Ramos (cell line): ENCODE results near the gene BORCS6.

Source experiments
- in situ Hi-C: fragments of 300-500 bp; cut with MboI; formaldehyde crosslinking; loops from one replicate; pipeline ENCODE4 v1.14.3; 2022; ENCODE audit warnings: low sequenced_read_pairs; ENCODE audit not compliant: unreplicated experiment

Gene BORCS6

GRCh38 chr17:8158267-8159031 is 31.5 kb downstream of the BORCS6 start:
- in situ Hi-C loops: no loop called here

- in situ Hi-C loops: no loop called here
Observed at GRCh38 chr17:8156246-8156992, 33.6 kb downstream of the BORCS6 start.

DNA sequence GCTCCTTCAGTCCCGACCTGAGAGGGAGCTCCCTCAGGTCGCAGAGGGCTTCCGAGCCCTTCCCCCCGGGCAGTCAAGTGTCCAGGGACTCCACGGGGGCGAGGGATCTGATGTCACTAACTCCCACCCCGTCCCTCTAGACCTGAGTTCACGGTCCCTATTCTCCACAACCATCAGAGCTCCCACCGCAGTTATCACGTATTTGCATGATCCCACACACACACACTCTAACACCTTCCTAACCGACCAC is 34.1 kb downstream of the BORCS6 start:
- in situ Hi-C loops: no loop called here

- in situ Hi-C loops: no loop called here
Observed at GRCh38 chr17:8155231-8155995, 34.6 kb downstream of the BORCS6 start.

DNA sequence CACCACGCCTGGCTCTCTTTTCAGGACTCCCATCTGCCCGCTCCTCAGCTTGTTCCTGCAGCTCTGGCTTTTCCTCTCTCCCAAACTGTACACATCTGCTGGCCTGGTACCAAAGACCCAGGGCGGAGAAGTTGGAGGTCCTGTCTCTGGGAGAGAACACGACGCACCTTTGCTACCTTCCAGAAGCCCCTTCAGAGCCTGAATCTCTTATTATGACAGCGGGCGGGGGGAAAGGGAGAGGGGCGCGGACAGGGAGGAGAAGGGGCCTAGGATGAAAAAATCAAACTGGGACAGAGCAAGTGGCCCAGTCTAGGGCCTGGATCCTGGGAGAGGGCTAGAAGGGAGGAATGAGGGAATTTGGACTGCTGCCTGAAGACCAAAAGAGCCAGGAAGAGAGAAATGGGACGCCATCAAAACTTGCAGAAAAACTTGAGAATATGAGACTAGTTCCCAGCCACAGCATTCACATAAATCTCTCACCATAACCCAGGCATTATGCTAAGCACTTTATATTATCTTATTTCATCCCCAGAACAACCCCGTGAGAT is 35.3 kb downstream of the BORCS6 start:
- in situ Hi-C loops: no loop called here

DNA sequence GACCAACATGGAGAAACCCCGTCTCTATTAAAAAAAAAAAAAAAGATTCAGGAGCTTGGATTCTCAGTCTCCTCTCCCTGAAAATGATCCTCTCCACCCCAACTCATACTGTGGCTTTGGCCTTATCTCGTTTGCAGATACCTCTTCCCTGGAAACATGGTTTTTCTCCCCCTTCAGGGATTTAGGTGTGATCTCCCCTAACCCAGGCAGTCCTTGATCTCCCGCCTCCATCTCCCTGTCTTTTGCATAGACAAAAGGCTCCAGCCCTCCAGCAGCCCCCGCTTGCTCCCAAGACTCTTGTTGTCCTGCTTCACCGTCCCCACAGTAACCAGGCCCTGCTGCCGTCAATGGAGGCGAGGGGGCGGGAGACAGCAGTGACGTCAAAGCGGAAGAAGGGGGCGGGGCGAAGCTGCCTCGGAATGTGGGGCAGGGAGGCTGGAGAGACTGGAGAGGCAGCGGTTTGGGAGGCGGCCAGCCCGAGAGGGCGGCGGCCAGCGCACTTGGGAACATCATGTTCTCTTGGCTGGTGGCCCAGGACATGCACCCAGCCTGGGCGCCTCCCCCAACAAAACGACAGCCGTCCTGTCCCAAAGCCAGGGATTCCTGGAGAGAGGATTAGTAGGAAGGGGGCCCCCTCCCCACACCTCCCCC is 35.9 kb downstream of the BORCS6 start:
- in situ Hi-C loops: no loop called here

- in situ Hi-C loops: no loop called here
Observed at GRCh38 chr17:8153525-8153956, 36.4 kb downstream of the BORCS6 start.

DNA sequence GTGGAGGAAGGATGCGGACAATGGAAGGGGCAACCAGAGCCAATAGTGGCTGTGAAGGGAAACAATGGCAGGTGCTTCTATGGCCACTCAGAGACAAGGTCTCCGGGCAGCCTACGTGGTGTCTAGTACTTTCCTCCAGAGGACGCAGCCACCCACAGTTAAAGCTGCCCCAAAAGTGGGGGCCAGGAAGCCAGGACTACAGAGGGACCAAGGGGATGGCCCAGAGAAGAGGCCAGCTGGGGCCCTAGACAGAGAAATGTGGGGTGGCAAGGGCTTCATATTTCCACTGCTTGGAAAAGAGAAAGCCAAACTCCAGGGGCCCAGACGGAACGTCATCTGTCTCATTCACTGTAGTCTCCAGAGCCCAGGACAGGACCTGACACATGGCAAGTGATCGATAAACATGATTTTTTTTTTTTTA is 36.9 kb downstream of the BORCS6 start:
- in situ Hi-C loops: no loop called here

DNA sequence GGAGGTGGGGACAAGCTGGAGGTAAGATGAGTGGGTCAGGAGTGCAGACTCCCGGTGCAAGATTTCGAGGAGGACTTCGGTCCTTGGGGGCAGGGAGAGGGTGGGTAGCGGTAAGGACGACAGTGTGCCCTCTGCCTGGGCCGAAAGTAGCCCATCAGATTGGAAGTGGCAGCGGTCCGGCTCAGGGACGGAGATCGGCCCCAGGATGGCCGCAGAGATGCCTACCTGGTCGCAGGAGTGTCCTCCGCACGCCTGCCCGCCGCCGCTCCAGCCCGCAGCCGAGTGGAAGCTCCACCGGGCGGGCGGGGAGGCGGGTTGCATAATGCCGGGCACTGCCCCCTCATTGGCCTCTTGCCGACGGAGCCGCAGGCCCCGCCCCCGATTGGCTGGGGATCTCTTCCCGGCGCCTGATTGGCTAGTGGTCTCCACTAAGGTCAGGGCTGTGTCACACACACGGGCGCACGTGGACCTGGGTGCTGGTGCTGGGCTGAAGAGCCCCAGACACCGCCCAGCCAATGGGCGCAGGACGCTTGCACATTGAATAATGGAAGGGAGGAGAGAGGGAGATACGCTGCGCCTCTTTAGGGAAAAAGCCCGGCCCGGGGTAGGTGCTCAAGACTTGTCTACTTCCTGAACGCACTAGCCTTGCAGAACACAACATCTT is 37.7 kb downstream of the BORCS6 start, which contains the start of gene PER1:
TSS of gene PER1 (minus strand) at position 293 of the 664 bp plus-strand sequence. CDS start 1,698 bp downstream, outside the sequence.
- in situ Hi-C loops: no loop called here

- in situ Hi-C loops: no loop called here
Observed at GRCh38 chr17:8151641-8152111, 38.3 kb downstream of the BORCS6 start.

GRCh38 chr17:8151120-8151640 is 38.8 kb downstream of the BORCS6 start:
- in situ Hi-C loops: no loop called here

GRCh38 chr17:8150194-8151119 is 39.5 kb downstream of the BORCS6 start:
- in situ Hi-C loops: no loop called here

DNA sequence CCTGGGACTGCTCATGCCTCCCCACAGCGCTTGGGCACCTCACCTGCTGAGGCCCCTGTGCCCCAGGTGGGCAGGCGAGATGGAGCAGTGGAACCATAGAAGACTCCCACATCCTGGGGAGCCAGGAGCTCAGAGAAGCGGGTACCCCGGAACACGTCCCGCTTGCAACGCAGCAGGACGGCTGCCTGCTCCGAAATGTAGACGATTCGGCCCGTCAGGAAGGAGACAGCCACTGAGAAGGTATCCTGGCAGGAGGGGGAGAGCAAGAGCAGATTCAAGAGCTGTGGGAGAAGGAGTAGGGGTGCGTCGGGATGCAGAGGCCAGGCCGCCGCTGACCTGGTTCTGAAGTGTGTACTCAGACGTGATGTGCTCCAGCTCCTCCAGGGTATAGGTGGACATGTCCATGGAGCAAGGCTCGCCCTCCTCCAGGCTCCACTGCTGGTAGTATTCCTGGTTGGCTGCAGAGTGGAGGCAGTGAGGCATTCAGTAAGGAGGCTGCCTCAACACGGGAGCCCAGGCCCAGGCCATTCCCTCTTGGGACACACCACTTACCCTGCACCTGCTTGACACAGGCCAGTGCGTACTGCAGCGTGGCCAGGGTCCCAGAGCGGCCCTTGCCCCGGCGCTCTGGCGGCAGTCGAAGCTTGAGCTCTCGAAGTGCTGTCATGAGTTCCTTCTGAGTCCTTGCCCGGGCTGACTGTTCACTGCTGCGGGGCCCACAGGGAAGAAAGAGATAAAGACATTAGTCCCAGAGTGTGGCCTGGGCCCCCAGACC is 40.4 kb downstream of the BORCS6 start:
- in situ Hi-C loops: no loop called here

GRCh38 chr17:8148560-8148959 is 41.4 kb downstream of the BORCS6 start:
- in situ Hi-C loops: no loop called here

- in situ Hi-C loops: no loop called here
Observed at GRCh38 chr17:8147805-8148404, 42.1 kb downstream of the BORCS6 start.

- in situ Hi-C loops: no loop called here
Observed at GRCh38 chr17:8147141-8147804, 42.7 kb downstream of the BORCS6 start.
